HepG2 (cell line): ENCODE data around the gene GDPGP1. TPM values are rescaled to one million over a fixed set of nuclear protein-coding genes. Genes with fewer than 3 reads are reported as not detected.

Experiments
- FOXP1 ChIP-seq, 2 experiments: fragments of 450-650 bp in 1 of 2; IDR thresholded peaks; 2 replicates each; pipeline ENCODE4 v1.6.1; 2017 to 2018; ENCODE audit warnings: antibody characterized with exemption in 1 of 2
- HDAC6 ChIP-seq: fragments of 200-600 bp; sonication (generic); IDR thresholded peaks from 2 replicates; pipeline ENCODE4 v1.7.0; 2017; ENCODE audit warnings: mild to moderate bottlenecking, antibody characterized with exemption, low read length, low read depth
- HOXA3 ChIP-seq: sonication (generic); formaldehyde crosslinking; IDR thresholded peaks from 2 replicates; pipeline ENCODE4 v1.5.0; 2020; ENCODE audit warnings: missing genetic modification reagents
- NR2F2 ChIP-seq: IDR thresholded peaks from 2 replicates; pipeline ENCODE4 v1.6.1; 2012; ENCODE audit warnings: low read depth, inconsistent platforms, borderline replicate concordance
- REPIN1 ChIP-seq: sonication (generic); formaldehyde crosslinking; IDR thresholded peaks from 2 replicates; pipeline ENCODE4 v1.8.0; 2022; ENCODE audit warnings: missing genetic modification reagents, low read depth, mild to moderate bottlenecking, borderline replicate concordance
- RXRA ChIP-seq: sonication (generic); formaldehyde crosslinking; IDR thresholded peaks from 2 replicates; pipeline ENCODE4 v1.5.1; 2020; ENCODE audit warnings: missing genetic modification reagents
- SOX13 ChIP-seq, 3 experiments: fragments of 450-650 bp in 1 of 3; sonication (generic) in 1 of 3; formaldehyde crosslinking in 1 of 3; IDR thresholded peaks in 2 of 3; conservative IDR thresholded peaks in 1 of 3; 2 replicates each; pipeline versions ENCODE4 v1.5.0 to v1.6.1; 2016 to 2020; ENCODE audit warnings: antibody characterized with exemption in 1 of 3, mild to moderate bottlenecking in 1 of 3, missing compliant biosample characterization in 1 of 3, missing genetic modification reagents in 1 of 3, moderate library complexity in 1 of 3
- SPEN ChIP-seq: sonication (generic); formaldehyde crosslinking; IDR thresholded peaks from 2 replicates; pipeline ENCODE4 v1.5.1; 2020; ENCODE audit warnings: low read depth, mild to moderate bottlenecking, missing genetic modification reagents
- ZFAT ChIP-seq: sonication (generic); formaldehyde crosslinking; conservative IDR thresholded peaks from 2 replicates; pipeline ENCODE4 v1.8.1; 2023; ENCODE audit warnings: missing genetic modification reagents, inconsistent platforms
- ZNF230 ChIP-seq: sonication (generic); formaldehyde crosslinking; IDR thresholded peaks from 2 replicates; pipeline ENCODE4 v1.4.0; 2020; ENCODE audit warnings: mild to moderate bottlenecking, missing genetic modification reagents
- ZNF556 ChIP-seq: sonication (generic); formaldehyde crosslinking; IDR thresholded peaks from 2 replicates; pipeline ENCODE4 v1.4.0; 2020; ENCODE audit warnings: mild to moderate bottlenecking, missing genetic modification reagents, borderline replicate concordance
- ZNF572 ChIP-seq: sonication (generic); formaldehyde crosslinking; IDR thresholded peaks from 2 replicates; pipeline ENCODE4 v1.5.1; 2020; ENCODE audit warnings: mild to moderate bottlenecking, missing genetic modification reagents
- ZNF75D ChIP-seq: sonication (generic); formaldehyde crosslinking; IDR thresholded peaks from 2 replicates; pipeline ENCODE4 v1.8.1; 2023; ENCODE audit warnings: missing genetic modification reagents, mild to moderate bottlenecking, borderline replicate concordance
- ZNF792 ChIP-seq: IDR thresholded peaks from 2 replicates; pipeline ENCODE4 v1.6.1; 2016
- ZSCAN21 ChIP-seq: sonication (generic); formaldehyde crosslinking; IDR thresholded peaks from 2 replicates; pipeline ENCODE4 v1.8.0; 2022; ENCODE audit warnings: mild to moderate bottlenecking, missing genetic modification reagents, moderate library complexity, borderline replicate concordance
- polyA plus RNA-seq, 8 experiments: library from polyadenylated mRNA; depleted of rRNA in 3 of 8; stranded (reverse) in 7 of 8; unstranded in 1 of 8; fragments of >200 nt; fragmentation: Illumina TruSeq in 4 of 8; extraction: Trizol in 4 of 8; gene quantifications; 2 replicates each; pipeline versions ENCODE4 v1.2.1 to v1.2.3, GENCODE V29; 2011 to 2016; ENCODE audit warnings: low read depth in 4 of 8, missing spikeins in 1 of 8, mixed read lengths in 1 of 8; ENCODE audit not compliant: insufficient read depth in 1 of 8
- total RNA-seq, 5 experiments: library from RNA; depleted of rRNA; stranded (reverse); fragments of >200 nt; fragmentation: Illumina TruSeq; extraction: Trizol; gene quantifications; 2 replicates each; pipeline ENCODE4 v1.2.3, GENCODE V29; 2016; ENCODE audit warnings: low read depth in 1 of 5
- TF ChIP-seq, protein P1 (sequence below): sonication (generic); formaldehyde crosslinking; IDR thresholded peaks from 2 replicates; pipeline ENCODE4 v1.4.0; 2020; ENCODE audit warnings: mild to moderate bottlenecking, missing genetic modification reagents
- TF ChIP-seq, protein P2 (sequence below): sonication (generic); formaldehyde crosslinking; IDR thresholded peaks from 2 replicates; pipeline ENCODE4 v1.5.0; 2020; ENCODE audit warnings: missing genetic modification reagents
- TF ChIP-seq, protein P3 (sequence below), 2 experiments: sonication (generic) in 1 of 2; formaldehyde crosslinking in 1 of 2; IDR thresholded peaks; 2 replicates each; pipeline versions ENCODE4 v1.4.0 to v1.6.1; 2016 to 2020; ENCODE audit warnings: borderline replicate concordance in 1 of 2, low read depth in 1 of 2, mild to moderate bottlenecking in 1 of 2, missing genetic modification reagents in 1 of 2

Gene GDPGP1
- total and polyA plus RNA-seq, 2 of the 13 experiments (the other 11 are each of a cell fraction or from before 2014, with no cell fraction given) = 1.5 to 4.3 TPM

DNA sequence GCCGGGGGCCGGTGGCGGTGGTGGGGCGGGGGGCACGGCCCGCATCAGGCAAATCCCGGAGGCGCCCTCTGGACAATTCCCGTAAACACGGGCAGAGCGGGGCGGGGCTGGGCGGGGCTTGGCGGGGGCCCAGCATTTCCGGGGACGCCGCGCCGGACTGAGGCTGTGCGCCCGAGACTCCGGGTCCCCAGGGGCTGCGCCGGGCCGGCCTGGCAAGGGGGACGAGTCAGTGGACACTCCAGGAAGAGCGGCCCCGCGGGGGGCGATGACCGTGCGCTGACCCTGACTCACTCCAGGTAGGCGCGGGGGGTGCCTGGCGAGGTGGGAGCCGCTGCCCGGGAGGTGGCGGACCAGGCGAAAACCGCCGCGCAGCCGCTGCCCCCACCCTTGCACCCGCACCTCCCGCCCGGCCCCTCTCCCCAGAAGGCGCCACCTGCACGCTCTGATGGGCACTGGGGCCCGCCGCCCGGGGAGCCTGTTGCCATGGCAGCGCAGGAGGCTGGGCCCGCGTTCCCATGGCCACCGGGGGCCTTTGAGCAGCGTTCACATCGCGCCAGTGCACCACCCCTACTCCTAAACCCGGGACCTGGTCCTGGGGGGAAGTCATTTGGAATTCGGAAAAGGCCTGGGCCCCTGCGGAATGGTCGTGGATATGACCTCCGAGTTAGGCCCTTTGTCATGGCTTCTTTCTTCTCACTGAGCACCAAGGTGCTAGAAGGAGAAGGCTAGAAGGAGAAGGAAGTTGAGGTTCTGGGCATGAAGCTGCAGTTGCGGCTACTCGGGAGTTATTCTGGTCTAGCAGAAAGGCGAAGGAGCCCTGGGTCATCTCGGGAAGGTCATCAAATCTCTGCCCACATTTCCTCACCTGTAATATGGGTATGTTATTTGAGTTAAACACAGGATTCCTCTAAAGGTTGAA, 49.0 kb upstream of the GDPGP1 start (continued):
- TF ChIP-seq, protein P1, sequence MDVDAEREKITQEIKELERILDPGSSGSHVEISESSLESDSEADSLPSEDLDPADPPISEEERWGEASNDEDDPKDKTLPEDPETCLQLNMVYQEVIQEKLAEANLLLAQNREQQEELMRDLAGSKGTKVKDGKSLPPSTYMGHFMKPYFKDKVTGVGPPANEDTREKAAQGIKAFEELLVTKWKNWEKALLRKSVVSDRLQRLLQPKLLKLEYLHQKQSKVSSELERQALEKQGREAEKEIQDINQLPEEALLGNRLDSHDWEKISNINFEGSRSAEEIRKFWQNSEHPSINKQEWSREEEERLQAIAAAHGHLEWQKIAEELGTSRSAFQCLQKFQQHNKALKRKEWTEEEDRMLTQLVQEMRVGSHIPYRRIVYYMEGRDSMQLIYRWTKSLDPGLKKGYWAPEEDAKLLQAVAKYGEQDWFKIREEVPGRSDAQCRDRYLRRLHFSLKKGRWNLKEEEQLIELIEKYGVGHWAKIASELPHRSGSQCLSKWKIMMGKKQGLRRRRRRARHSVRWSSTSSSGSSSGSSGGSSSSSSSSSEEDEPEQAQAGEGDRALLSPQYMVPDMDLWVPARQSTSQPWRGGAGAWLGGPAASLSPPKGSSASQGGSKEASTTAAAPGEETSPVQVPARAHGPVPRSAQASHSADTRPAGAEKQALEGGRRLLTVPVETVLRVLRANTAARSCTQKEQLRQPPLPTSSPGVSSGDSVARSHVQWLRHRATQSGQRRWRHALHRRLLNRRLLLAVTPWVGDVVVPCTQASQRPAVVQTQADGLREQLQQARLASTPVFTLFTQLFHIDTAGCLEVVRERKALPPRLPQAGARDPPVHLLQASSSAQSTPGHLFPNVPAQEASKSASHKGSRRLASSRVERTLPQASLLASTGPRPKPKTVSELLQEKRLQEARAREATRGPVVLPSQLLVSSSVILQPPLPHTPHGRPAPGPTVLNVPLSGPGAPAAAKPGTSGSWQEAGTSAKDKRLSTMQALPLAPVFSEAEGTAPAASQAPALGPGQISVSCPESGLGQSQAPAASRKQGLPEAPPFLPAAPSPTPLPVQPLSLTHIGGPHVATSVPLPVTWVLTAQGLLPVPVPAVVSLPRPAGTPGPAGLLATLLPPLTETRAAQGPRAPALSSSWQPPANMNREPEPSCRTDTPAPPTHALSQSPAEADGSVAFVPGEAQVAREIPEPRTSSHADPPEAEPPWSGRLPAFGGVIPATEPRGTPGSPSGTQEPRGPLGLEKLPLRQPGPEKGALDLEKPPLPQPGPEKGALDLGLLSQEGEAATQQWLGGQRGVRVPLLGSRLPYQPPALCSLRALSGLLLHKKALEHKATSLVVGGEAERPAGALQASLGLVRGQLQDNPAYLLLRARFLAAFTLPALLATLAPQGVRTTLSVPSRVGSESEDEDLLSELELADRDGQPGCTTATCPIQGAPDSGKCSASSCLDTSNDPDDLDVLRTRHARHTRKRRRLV (CRISPR knock-in tag) = no peak
- TF ChIP-seq, protein P2, sequence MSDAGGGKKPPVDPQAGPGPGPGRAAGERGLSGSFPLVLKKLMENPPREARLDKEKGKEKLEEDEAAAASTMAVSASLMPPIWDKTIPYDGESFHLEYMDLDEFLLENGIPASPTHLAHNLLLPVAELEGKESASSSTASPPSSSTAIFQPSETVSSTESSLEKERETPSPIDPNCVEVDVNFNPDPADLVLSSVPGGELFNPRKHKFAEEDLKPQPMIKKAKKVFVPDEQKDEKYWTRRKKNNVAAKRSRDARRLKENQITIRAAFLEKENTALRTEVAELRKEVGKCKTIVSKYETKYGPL = no peak
- TF ChIP-seq REPIN1 (CRISPR knock-in tag) (no peak), ZNF75D (CRISPR knock-in tag) (no peak), ZNF572 (CRISPR knock-in tag) (no peak), ZSCAN21 (CRISPR knock-in tag) (peak; percentile 67), ZNF230 (CRISPR knock-in tag) (peak; percentile 67; the same call in 1 of the 2 replicates), SPEN (no peak; the same call in 1 of the 2 replicates), SOX13 (IDR thresholded peaks at IDR 0.05) (no peak), SOX13 (CRISPR knock-in tag; conservative IDR thresholded peaks at IDR 0.05 in 1 of 2, IDR thresholded peaks at IDR 0.05 in 1 of 2) (peak in 1 of 2 experiments; percentile 47; a peak in 2 of 4 replicates), HDAC6 (no peak), HOXA3 (CRISPR knock-in tag) (peak; percentile 70), ZFAT (CRISPR knock-in tag) (no peak), NR2F2 (no peak), FOXP1 (IDR thresholded peaks at IDR 0.05) (no peak), FOXP1 (CRISPR knock-in tag; IDR thresholded peaks at IDR 0.05) (peak; percentile 54), RXRA (CRISPR knock-in tag) (peak; percentile 88; the same call in 1 of the 2 replicates), ZNF792 (no peak), ZNF556 (peak; percentile 47; the same call in 1 of the 2 replicates)
- TF ChIP-seq, protein P3, sequence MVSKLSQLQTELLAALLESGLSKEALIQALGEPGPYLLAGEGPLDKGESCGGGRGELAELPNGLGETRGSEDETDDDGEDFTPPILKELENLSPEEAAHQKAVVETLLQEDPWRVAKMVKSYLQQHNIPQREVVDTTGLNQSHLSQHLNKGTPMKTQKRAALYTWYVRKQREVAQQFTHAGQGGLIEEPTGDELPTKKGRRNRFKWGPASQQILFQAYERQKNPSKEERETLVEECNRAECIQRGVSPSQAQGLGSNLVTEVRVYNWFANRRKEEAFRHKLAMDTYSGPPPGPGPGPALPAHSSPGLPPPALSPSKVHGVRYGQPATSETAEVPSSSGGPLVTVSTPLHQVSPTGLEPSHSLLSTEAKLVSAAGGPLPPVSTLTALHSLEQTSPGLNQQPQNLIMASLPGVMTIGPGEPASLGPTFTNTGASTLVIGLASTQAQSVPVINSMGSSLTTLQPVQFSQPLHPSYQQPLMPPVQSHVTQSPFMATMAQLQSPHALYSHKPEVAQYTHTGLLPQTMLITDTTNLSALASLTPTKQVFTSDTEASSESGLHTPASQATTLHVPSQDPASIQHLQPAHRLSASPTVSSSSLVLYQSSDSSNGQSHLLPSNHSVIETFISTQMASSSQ (IDR thresholded peaks at IDR 0.05; ENCODE audit: low read depth) = no peak
- TF ChIP-seq, protein P3 (CRISPR knock-in tag; IDR thresholded peaks at IDR 0.05; ENCODE audit: borderline replicate concordance) = no peak; the same call in 1 of the 2 replicates
